ENCODE data around the gene PYGL.

GRCh38 chr14:50984036-50984710 is 39.9 kb upstream of the PYGL start:
- TF ChIP-seq EZH2 (IDR thresholded peaks at IDR 0.05; ENCODE audit: borderline replicate concordance, low read length) (no peak), CTCF (conservative IDR thresholded peaks at IDR 0.05 in 1 of 2, IDR thresholded peaks at IDR 0.05 in 1 of 2; ENCODE audit: extremely low read depth in 1 of 2, insufficient read depth in 1 of 2, low read depth in 1 of 2, low read length in 2 of 2) (no peak)

Measured in mammary epithelial cell (primary cell).